PC-9 (cell line): ENCODE measurements around the gene KCNH2. TPM values are rescaled to one million over a fixed set of nuclear protein-coding genes. Genes with fewer than 3 reads are reported as not detected.

ENCODE experiments used
- BruUV-seq: library from RNA; stranded (reverse); fragments of 400-500 nt; replicated peaks from 2 replicates; lab custom pipeline; 2021; lab: Mats Ljungman, UMichigan
- CTCF ChIA-PET: fragments of 300-600 bp; sonication (Branson Sonifier 250); formaldehyde crosslinking; loops from one replicate; lab custom pipeline; 2022; ENCODE audit warnings: antibody characterized with exemption; lab: Charles Lee
- POLR2A ChIA-PET: fragments of 300-600 bp; sonication (Branson Sonifier 250); formaldehyde crosslinking; loops from one replicate; lab custom pipeline; 2022; ENCODE audit warnings: antibody characterized with exemption; ENCODE audit not compliant: unreplicated experiment; lab: Charles Lee
- DNase-seq, 2 experiments: peaks; one replicate each; pipeline versions ENCODE4 v3.0.0 to v3.0.0-alpha.2; 2015 to 2022; ENCODE audit warnings: mixed read lengths in 1 of 2
- H2AFZ ChIP-seq: fragments of 200-600 bp; sonication (generic); 2 replicates; pipeline ENCODE4 v1.8.1; 2017; ENCODE audit warnings: antibody characterized with exemption
- H3F3A ChIP-seq: fragments of 200-600 bp; sonication (generic); 2 replicates; pipeline ENCODE4 v1.8.1; 2017; ENCODE audit warnings: antibody characterized with exemption, mild to moderate bottlenecking, low read depth; ENCODE audit not compliant: insufficient read depth
- H3K27ac ChIP-seq: fragments of 200-600 bp; sonication (generic); 2 replicates; pipeline ENCODE4 v1.6.1; 2016; ENCODE audit warnings: mixed run types
- H3K27me3 ChIP-seq: fragments of 200-600 bp; sonication (generic); 2 replicates; pipeline ENCODE4 v1.6.1; 2016; ENCODE audit warnings: low read depth, mixed run types; ENCODE audit not compliant: insufficient read depth
- H3K36me3 ChIP-seq: fragments of 200-600 bp; sonication (generic); 2 replicates; pipeline ENCODE4 v1.6.1; 2016; ENCODE audit warnings: low read depth, mixed run types
- H3K4me1 ChIP-seq: fragments of 200-600 bp; sonication (generic); replicated peaks from 2 replicates; pipeline ENCODE4 v1.6.1; 2016; ENCODE audit warnings: mixed run types; ENCODE audit not compliant: insufficient read depth
- H3K4me2 ChIP-seq: fragments of 200-600 bp; sonication (generic); 2 replicates; pipeline ENCODE4 v1.6.1; 2017; ENCODE audit warnings: mixed run types
- H3K4me3 ChIP-seq: fragments of 200-600 bp; sonication (generic); 2 replicates; pipeline ENCODE4 v1.6.1; 2016; ENCODE audit warnings: mixed run types
- H3K79me2 ChIP-seq: fragments of 200-600 bp; sonication (generic); 2 replicates; pipeline ENCODE4 v1.6.1; 2017; ENCODE audit warnings: low read depth, mixed run types
- H3K9me2 ChIP-seq: fragments of 200-600 bp; sonication (generic); 2 replicates; pipeline ENCODE4 v1.8.1; 2017; ENCODE audit warnings: mild to moderate bottlenecking; ENCODE audit not compliant: insufficient read depth
- H3K9me3 ChIP-seq: fragments of 200-600 bp; sonication (generic); 2 replicates; pipeline ENCODE4 v1.8.1; 2016; ENCODE audit warnings: low read depth; ENCODE audit not compliant: insufficient read depth
- H4K20me1 ChIP-seq: fragments of 200-600 bp; sonication (generic); 2 replicates; pipeline ENCODE4 v1.8.1; 2017; ENCODE audit not compliant: insufficient read depth
- CTCF ChIP-seq: fragments of 200-600 bp; sonication (generic); conservative IDR thresholded peaks from 2 replicates; pipeline ENCODE4 v1.6.1; 2017; ENCODE audit warnings: mixed run types, antibody characterized with exemption, mild to moderate bottlenecking, moderate library complexity
- EZH2 ChIP-seq: fragments of 200-600 bp; sonication (generic); IDR thresholded peaks from 2 replicates; pipeline ENCODE4 v1.8.0; 2017; ENCODE audit warnings: antibody characterized with exemption, low read depth
- intact Hi-C: fragments of 100-400 bp; cut with micrococcal nuclease; formaldehyde crosslinking; loops from one replicate; pipeline ENCODE4 v1.10.0; 2022; ENCODE audit not compliant: unreplicated experiment
- total RNA-seq: library from RNA; stranded (reverse); gene quantifications from 2 replicates; pipeline ENCODE4 v1.2.3, GENCODE V29; 2021

The KCNH2 gene
- total RNA-seq, 1 experiment from 2014 or later, result 1.5 TPM

GRCh38 chr7:150956395-150957132 lies 21.6 kb downstream of the KCNH2 start:
- H3K4me1 ChIP-seq, result no peaks in the 10 kb centered on the region
- CTCF ChIA-PET, result no interaction called here
- no peak overlapping the region for H2AFZ ChIP-seq
- H4K20me1 ChIP-seq, result no peaks in the 10 kb centered on the region
- BruUV-seq, result no TSS peak
- no peaks in the 10 kb centered on the region for H3F3A ChIP-seq
- H3K27ac ChIP-seq, result no peak overlapping the region
- no peak for DNase-seq
- H3K4me3 ChIP-seq, result no peak overlapping the region
- no peaks in the 10 kb centered on the region for H3K9me3 ChIP-seq
- TF ChIP-seq EZH2 (no peak), CTCF (no peak)
- H3K36me3 ChIP-seq, result no peaks in the 10 kb centered on the region
- no peaks in the 10 kb centered on the region for H3K9me2 ChIP-seq
- intact Hi-C loops, result no loop called here
- no peak overlapping the region for H3K4me2 ChIP-seq
- H3K79me2 ChIP-seq, result no peaks in the 10 kb centered on the region
- POLR2A ChIA-PET, result no interaction called here
- peaks cover 48% of the 10 kb centered on the region for H3K27me3 ChIP-seq

DNA sequence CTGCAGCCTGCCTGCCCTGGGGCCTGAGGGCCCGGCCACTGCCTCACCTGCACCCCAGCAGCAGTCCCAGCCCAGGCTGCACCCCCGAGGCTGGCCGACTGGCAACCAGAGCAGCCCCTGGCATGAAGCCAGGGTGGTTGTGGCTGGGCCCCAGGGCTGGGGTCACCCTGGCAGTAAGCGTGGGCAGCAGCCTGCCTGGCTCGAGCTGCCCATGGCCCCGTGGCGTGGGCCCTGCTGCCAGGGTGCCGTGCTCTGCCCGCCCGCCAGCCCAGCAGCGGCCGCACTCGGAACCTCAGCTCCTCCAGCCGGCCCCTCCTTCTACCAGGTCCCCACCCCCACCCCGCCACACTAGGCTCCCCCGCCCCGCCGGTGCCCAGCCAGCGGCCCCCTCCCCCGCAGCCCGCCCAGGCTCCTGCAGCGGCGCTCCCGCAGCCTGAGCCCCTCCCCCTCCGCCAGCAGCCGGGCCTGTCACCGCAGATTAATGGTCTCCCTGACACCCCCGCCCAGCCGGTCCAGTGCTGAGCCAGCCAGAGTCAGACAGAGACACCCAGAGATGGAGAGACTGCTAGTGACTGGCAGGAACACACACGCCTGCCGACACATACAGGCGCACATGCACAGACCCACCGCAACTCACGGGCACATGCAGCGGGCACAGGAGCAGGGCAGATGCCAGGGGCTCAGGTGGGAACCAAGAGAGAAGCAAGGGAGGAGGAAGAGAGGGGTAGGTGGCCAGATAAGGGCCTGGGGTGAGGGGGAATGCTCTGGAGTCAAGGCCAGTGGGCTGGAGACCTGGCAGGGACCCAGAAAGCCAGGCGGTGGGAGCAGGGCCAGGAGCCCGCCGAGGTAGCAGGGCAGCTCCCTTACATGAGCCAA lies 22.4 kb downstream of the KCNH2 start:
- intact Hi-C loops, result no loop called here
- Histone ChIP-seq H3K27ac (no peak overlapping the region), H4K20me1 (no peaks in the 10 kb centered on the region), H3K4me1 (no peaks in the 10 kb centered on the region), H3K4me3 (no peak overlapping the region), H3K79me2 (no peaks in the 10 kb centered on the region), H3K4me2 (no peak overlapping the region), H2AFZ (no peak overlapping the region), H3K9me3 (no peaks in the 10 kb centered on the region), H3F3A (no peaks in the 10 kb centered on the region), H3K36me3 (no peaks in the 10 kb centered on the region), H3K9me2 (no peaks in the 10 kb centered on the region), H3K27me3 (peaks cover 54% of the 10 kb centered on the region)
- ChIA-PET POLR2A (no interaction called here), CTCF (no interaction called here)
- BruUV-seq, result no TSS peak
- no peak for DNase-seq
- TF ChIP-seq EZH2 (no peak), CTCF (no peak)

DNA sequence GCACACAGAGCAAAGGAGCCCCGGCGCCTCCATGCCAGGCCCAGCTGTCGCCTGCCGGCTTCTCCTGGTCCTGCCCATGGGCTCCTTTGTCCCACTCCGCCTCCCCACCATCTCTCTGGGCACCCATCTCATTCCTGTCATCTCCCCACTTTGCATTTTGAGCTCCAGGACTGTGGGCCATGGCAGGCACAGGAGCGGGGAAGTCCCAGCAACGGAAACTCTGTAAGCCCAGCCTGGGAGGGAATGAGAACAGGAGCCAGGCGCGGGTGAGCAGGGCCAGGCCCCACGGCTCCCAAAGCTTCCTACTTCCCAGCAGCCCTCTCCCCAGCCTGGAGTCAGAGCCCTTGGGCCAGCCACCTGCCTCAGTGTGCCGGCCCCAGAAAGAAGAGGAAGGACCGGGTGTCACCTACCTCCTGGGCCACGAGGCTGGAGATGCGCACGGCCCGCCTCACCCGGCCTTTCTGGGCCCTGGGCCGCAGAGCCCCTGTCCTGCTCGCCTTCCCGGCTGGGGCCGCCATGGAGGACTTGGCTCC lies 23.1 kb downstream of the KCNH2 start:
- no TSS peak for BruUV-seq
- no peaks in the 10 kb centered on the region for H3K9me2 ChIP-seq
- ChIA-PET CTCF (no interaction called here), POLR2A (no interaction called here)
- no peak overlapping the region for H3K4me3 ChIP-seq
- H3K4me1 ChIP-seq, result no peaks in the 10 kb centered on the region
- H3K9me3 ChIP-seq, result no peaks in the 10 kb centered on the region
- H3K27ac ChIP-seq, result no peak overlapping the region
- no peaks in the 10 kb centered on the region for H3K36me3 ChIP-seq
- no peak for TF ChIP-seq EZH2
- no peak for TF ChIP-seq CTCF
- no peaks in the 10 kb centered on the region for H4K20me1 ChIP-seq
- no peak overlapping the region for H2AFZ ChIP-seq
- no peaks in the 10 kb centered on the region for H3K79me2 ChIP-seq
- no peaks in the 10 kb centered on the region for H3F3A ChIP-seq
- no peak overlapping the region for H3K4me2 ChIP-seq
- peaks cover 61% of the 10 kb centered on the region for H3K27me3 ChIP-seq
- DNase-seq, result no peak
- intact Hi-C loops, result no loop called here
